Measurements from ENCODE around the gene EMC1. TPM values are rescaled to one million over a fixed set of nuclear protein-coding genes. Genes with fewer than 3 reads are reported as not detected.
A peak's percentile ranks its signal among the peaks of the same experiment; 100 is the strongest.

EMC1 gene
- total RNA-seq, 1 experiment from 2014 or later = 60.0 TPM

DNA sequence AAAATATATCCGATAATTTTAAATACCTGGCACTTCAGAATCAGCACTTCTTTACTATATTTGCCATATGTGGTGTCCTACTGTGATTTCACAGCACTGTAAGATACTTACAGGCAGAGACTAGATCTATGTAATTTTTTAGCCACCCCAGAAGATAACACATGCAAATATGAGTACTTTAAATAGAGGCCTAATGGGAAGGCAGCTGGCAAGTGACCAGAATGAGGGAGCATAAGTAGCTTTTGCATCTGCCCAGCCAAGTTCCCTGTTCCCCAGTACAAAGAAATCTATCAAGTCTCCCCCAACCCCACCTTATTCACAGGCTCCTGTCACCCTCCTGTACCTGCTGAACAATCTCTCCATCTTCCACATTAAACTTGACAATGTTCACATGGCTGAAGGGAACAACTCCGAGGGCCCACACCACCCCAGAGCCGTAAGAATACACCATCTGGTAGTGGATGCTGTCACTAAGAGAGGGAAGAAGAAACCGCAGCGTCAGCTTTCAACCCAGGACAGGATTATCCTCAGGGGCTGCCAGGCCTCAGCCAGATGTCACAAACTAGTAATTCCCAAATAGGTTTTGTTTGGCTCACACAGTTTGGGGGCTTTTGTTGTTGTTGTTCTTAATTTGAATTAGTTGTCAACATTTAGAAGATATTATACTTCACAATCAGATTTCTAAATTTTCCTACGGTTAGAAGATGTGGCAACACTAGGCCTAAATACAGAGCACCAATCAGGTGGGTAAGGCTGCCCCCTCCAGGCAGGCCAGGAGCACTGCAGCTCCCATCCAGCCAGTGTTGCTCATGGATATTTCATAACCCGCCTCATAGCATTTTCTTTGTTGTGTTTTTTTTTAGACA lies 10.4 kb downstream of the EMC1 start:
- Histone ChIP-seq H3K9me3 (ENCODE audit: control insufficient read depth, low read depth, low read length) (no peaks in the 10 kb centered on the region), H4K20me1 (ENCODE audit: control insufficient read depth, insufficient read depth, insufficient read length) (no peaks in the 10 kb centered on the region), H3K23me2 (ENCODE audit: insufficient read length, low read depth, low read length, poor library complexity, severe bottlenecking) (no peaks in the 10 kb centered on the region), H3K79me2 (ENCODE audit: insufficient read depth, low read length) (peaks cover 3% of the 10 kb centered on the region; the same call in 1 of the 2 replicates), H2BK12ac (ENCODE audit: insufficient read length, low read depth, low read length) (no peak overlapping the region), H3K79me1 (ENCODE audit: insufficient read depth, low read depth, low read length, poor library complexity, severe bottlenecking) (no peaks in the 10 kb centered on the region), H3K18ac (ENCODE audit: insufficient read length, low read depth, low read length) (no peak overlapping the region), H4K8ac (replicated peaks; ENCODE audit: insufficient read length, low read depth, low read length) (no peak overlapping the region), H3K4ac (ENCODE audit: low read depth, low read length) (no peak overlapping the region), H3K14ac (ENCODE audit: insufficient read depth, low read length) (no peak overlapping the region), H3K56ac (ENCODE audit: insufficient read length, low read depth, low read length) (no peak overlapping the region), H2BK20ac (ENCODE audit: low read depth, low read length, poor library complexity, severe bottlenecking) (no peak overlapping the region), H2BK5ac (ENCODE audit: insufficient read length, low read length) (no peak overlapping the region), H3T11ph (ENCODE audit: low read length) (no peak overlapping the region), H4K91ac (ENCODE audit: insufficient read length, low read depth, low read length) (no peak overlapping the region), H3K9ac (ENCODE audit: extremely low read depth, insufficient read length, low read length) (no peak overlapping the region), H2AFZ (ENCODE audit: low read length) (no peak overlapping the region), H2BK15ac (ENCODE audit: low read depth, low read length) (no peak overlapping the region), H2BK120ac (ENCODE audit: low read depth, low read length, poor library complexity, severe bottlenecking) (no peak overlapping the region), H4K5ac (ENCODE audit: insufficient read length, low read depth, low read length) (no peak overlapping the region), H3K27ac (ENCODE audit: insufficient read length, low read depth, low read length) (no peak overlapping the region), H3K4me2 (ENCODE audit: insufficient read depth, insufficient read length, low read length) (no peak overlapping the region), H3K27me3 (ENCODE audit: insufficient read depth, low read length) (no peaks in the 10 kb centered on the region; the same call in 1 of the 2 replicates), H3K23ac (ENCODE audit: insufficient read length, low read depth, low read length) (no peak overlapping the region), H2AK5ac (ENCODE audit: insufficient read length, low read length) (no peak overlapping the region), H3K4me1 (ENCODE audit: insufficient read depth, low read length) (no peaks in the 10 kb centered on the region)
- no peak for DNase-seq
- Mint-ChIP-seq H3K27ac (peak overlapping the region in 1 of 3 experiments; percentile 76; a peak in 1 of 7 replicates), H3K27me3 (ENCODE audit: low read depth) (no peaks in the 10 kb centered on the region), H3K4me1 (no peaks in the 10 kb centered on the region), H3K4me3 (no peak overlapping the region), H3K9me3 (no peaks in the 10 kb centered on the region), H3K36me3 (ENCODE audit: insufficient read depth in 1 of 3, low read depth in 3 of 3) (peaks cover 57 to 82% (median 79%) of the 10 kb centered on the region in 3 experiments; a peak in 6 of 7 replicates)
- WGBS (ENCODE audit: extremely low coverage, insufficient read length, low lambda C conversion rate) = no CpG with 5 or more reads among the region's 7 CpGs
- TF ChIP-seq, protein P1, sequence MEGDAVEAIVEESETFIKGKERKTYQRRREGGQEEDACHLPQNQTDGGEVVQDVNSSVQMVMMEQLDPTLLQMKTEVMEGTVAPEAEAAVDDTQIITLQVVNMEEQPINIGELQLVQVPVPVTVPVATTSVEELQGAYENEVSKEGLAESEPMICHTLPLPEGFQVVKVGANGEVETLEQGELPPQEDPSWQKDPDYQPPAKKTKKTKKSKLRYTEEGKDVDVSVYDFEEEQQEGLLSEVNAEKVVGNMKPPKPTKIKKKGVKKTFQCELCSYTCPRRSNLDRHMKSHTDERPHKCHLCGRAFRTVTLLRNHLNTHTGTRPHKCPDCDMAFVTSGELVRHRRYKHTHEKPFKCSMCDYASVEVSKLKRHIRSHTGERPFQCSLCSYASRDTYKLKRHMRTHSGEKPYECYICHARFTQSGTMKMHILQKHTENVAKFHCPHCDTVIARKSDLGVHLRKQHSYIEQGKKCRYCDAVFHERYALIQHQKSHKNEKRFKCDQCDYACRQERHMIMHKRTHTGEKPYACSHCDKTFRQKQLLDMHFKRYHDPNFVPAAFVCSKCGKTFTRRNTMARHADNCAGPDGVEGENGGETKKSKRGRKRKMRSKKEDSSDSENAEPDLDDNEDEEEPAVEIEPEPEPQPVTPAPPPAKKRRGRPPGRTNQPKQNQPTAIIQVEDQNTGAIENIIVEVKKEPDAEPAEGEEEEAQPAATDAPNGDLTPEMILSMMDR (conservative IDR thresholded peaks at IDR 0.05) = peak; percentile 91

All from H9 (cell line).